Body of pancreas (tissue), 4 donors: ENCODE results near the gene PTPN14.

Source experiments
- CTCF ChIP-seq, 7 experiments: fragments of 450-650 bp in 4 of 7; fragments of 200-600 bp in 3 of 7; sonication (generic) in 3 of 7; IDR thresholded peaks; one replicate each; pipeline ENCODE4 v1.5.1; 2016 to 2019; ENCODE audit warnings: antibody characterized with exemption in 7 of 7
- POLR2A ChIP-seq, 3 donors: fragments of 450-650 bp; IDR thresholded peaks; one replicate each; pipeline ENCODE4 v1.6.1; 2016; ENCODE audit warnings: antibody characterized with exemption in 3 of 3, mild to moderate bottlenecking in 2 of 3

- TF ChIP-seq POLR2A (IDR thresholded peaks at IDR 0.05) = no peak
- TF ChIP-seq CTCF (IDR thresholded peaks at IDR 0.05) = no peak
Observed at GRCh38 chr1:214520544-214521165, 30.7 kb downstream of the PTPN14 start.
